B cell (primary cell): ENCODE results near the gene KCTD17. TPM values are rescaled to one million over a fixed set of nuclear protein-coding genes. Genes with fewer than 3 reads are reported as not detected.
A peak's percentile ranks its signal among the peaks of the same experiment; 100 is the strongest.

Experiments used
- ATAC-seq: fragments of 200-7000 bp; cut with Tn5 transposase; one replicate; pipeline ENCODE4 v1.10.0; 2021; ENCODE audit warnings: low read depth, mild to moderate bottlenecking, moderate number of reproducible peaks, moderate library complexity
- CTCF ChIA-PET: fragments of 350-600 bp; sonication (Branson Sonifier 250); formaldehyde crosslinking; loops from one replicate; lab custom pipeline; 2021; ENCODE audit warnings: antibody characterized with exemption, inconsistent platforms; lab: Charles Lee
- POLR2A ChIA-PET: fragments of 350-600 bp; sonication (Branson Sonifier 250); formaldehyde crosslinking; loops from one replicate; lab custom pipeline; 2021; ENCODE audit warnings: antibody characterized with exemption; lab: Charles Lee
- DNase-seq: peaks from one replicate; pipeline ENCODE4 v3.0.0; 2013
- H2AFZ ChIP-seq: 2 replicates; pipeline ENCODE4 v1.6.1; 2012; ENCODE audit warnings: mild to moderate bottlenecking, low read depth, low read length; ENCODE audit not compliant: insufficient read depth, poor library complexity, severe bottlenecking
- H3K27ac ChIP-seq, 2 donors: 1 replicate in 1 of 2; 2 replicates in 1 of 2; pipeline ENCODE4 v1.5.1; 2012 to 2013; ENCODE audit warnings: low read length in 2 of 2, mild to moderate bottlenecking in 2 of 2, moderate library complexity in 1 of 2
- H3K27me3 ChIP-seq, 4 experiments: fragments of 200-600 bp in 1 of 4; sonication (generic) in 1 of 4; replicated peaks in 1 of 4; 1 replicate in 2 of 4; 2 replicates in 2 of 4; pipeline versions ENCODE4 v1.6.1 to v1.7.0; 2013 to 2016; ENCODE audit warnings: low read length in 3 of 4, mild to moderate bottlenecking in 2 of 4, mixed read lengths in 1 of 4, moderate library complexity in 1 of 4; ENCODE audit not compliant: insufficient read depth in 4 of 4, control insufficient read depth in 3 of 4; ENCODE audit errors: control extremely low read depth in 1 of 4
- H3K36me3 ChIP-seq, 2 experiments: replicated peaks in 1 of 2; 1 replicate in 1 of 2; 2 replicates in 1 of 2; pipeline versions ENCODE4 v1.6.1 to v1.7.1; 2013; ENCODE audit warnings: low read length in 1 of 2; ENCODE audit not compliant: insufficient read depth in 2 of 2, control insufficient read depth in 1 of 2; ENCODE audit errors: control extremely low read depth in 1 of 2, extremely low read depth in 1 of 2
- H3K4me1 ChIP-seq, 2 donors: fragments of 200-600 bp in 1 of 2; sonication (generic) in 1 of 2; 1 replicate in 1 of 2; 2 replicates in 1 of 2; pipeline versions ENCODE4 v1.5.1 to v1.6.1; 2013 to 2017; ENCODE audit warnings: low read length in 2 of 2; ENCODE audit not compliant: control insufficient read depth in 2 of 2, insufficient read depth in 2 of 2
- H3K4me2 ChIP-seq: replicated peaks from 2 replicates; pipeline ENCODE3; 2012; ENCODE audit warnings: mild to moderate bottlenecking, low read depth, low read length; ENCODE audit not compliant: poor library complexity, severe bottlenecking
- H3K4me3 ChIP-seq, 5 experiments: fragments of 200-600 bp in 1 of 5; sonication (generic) in 1 of 5; 1 replicate in 3 of 5; 2 replicates in 2 of 5; pipeline versions ENCODE4 v1.5.1 to v1.7.0; 2011 to 2016; ENCODE audit warnings: low read length in 4 of 5, mild to moderate bottlenecking in 4 of 5, low read depth in 2 of 5, control low read depth in 1 of 5, moderate library complexity in 1 of 5; ENCODE audit not compliant: insufficient read depth in 1 of 5; ENCODE audit errors: control extremely low read depth in 1 of 5, extremely low read depth in 1 of 5
- H3K79me2 ChIP-seq: fragments of 200-600 bp; sonication (generic); one replicate; pipeline ENCODE4 v1.6.0; 2016; ENCODE audit warnings: low read length; ENCODE audit not compliant: control insufficient read depth, insufficient read depth
- H3K9ac ChIP-seq: fragments of 200-600 bp; sonication (generic); 2 replicates; pipeline ENCODE4 v1.6.1; 2017; ENCODE audit warnings: mild to moderate bottlenecking, low read length, moderate library complexity
- H3K9me3 ChIP-seq, 3 donors: one replicate each; pipeline versions ENCODE4 v1.6.1 to v1.7.1; 2013; ENCODE audit warnings: low read length in 2 of 3; ENCODE audit not compliant: control insufficient read depth in 2 of 3, insufficient read depth in 1 of 3; ENCODE audit errors: control extremely low read depth in 1 of 3
- H4K20me1 ChIP-seq: 2 replicates; pipeline ENCODE4 v1.6.0; 2012; ENCODE audit warnings: mild to moderate bottlenecking, low read length; ENCODE audit not compliant: insufficient read depth, control insufficient read depth, poor library complexity, severe bottlenecking
- H3K27ac Mint-ChIP-seq: one replicate; pipeline ENCODE4 v1.8.0; 2021; ENCODE audit warnings: mixed read lengths
- H3K27me3 Mint-ChIP-seq: one replicate; pipeline ENCODE4 v1.8.0; 2021; ENCODE audit warnings: mixed read lengths
- H3K4me1 Mint-ChIP-seq: one replicate; pipeline ENCODE4 v1.8.0; 2021; ENCODE audit warnings: mixed read lengths
- H3K4me3 Mint-ChIP-seq: one replicate; pipeline ENCODE4 v1.8.0; 2021; ENCODE audit warnings: mixed read lengths
- H3K9me3 Mint-ChIP-seq: one replicate; pipeline ENCODE4 v1.8.0; 2022; ENCODE audit warnings: mixed read lengths; ENCODE audit not compliant: insufficient read depth
- CTCF ChIP-seq: fragments of 200-600 bp; IDR thresholded peaks from one replicate; pipeline ENCODE4 v1.8.0; 2022; ENCODE audit warnings: antibody characterized with exemption, mild to moderate bottlenecking
- EZH2 ChIP-seq: IDR thresholded peaks from 2 replicates; pipeline ENCODE4 v1.6.1; 2012; ENCODE audit warnings: borderline replicate concordance, low read depth, mild to moderate bottlenecking, moderate library complexity, low read length; ENCODE audit not compliant: insufficient read depth, poor library complexity, severe bottlenecking
- WGBS: methylation state at CpG from one replicate; pipeline ENCODE4 v1.1.5; 2013; ENCODE audit warnings: missing lambda C conversion rate; ENCODE audit not compliant: insufficient coverage; 5-methylcytosine and 5-hydroxymethylcytosine counted together
- intact Hi-C: fragments of 100-400 bp; cut with micrococcal nuclease; formaldehyde crosslinking; loops from one replicate; pipeline ENCODE4 v1.10.0; 2022
- polyA plus RNA-seq: library from polyadenylated mRNA; depleted of rRNA; stranded (reverse); fragments of >200 nt; gene quantifications from 2 replicates; pipeline ENCODE4 v1.2.3, GENCODE V29; 2012
- total RNA-seq, 2 donors: library from RNA; stranded (reverse); fragments of 120-200 nt in 1 of 2; gene quantifications; 1 replicate in 1 of 2; 2 replicates in 1 of 2; pipeline versions ENCODE4 v1.2.3 to v1.2.4, GENCODE V29; 2013 to 2022

The KCTD17 gene
- total and polyA plus RNA-seq, 2 donors (not counting 1 experiment from before 2014, with no cell fraction given), result 29.0 to 41.3 TPM

DNA sequence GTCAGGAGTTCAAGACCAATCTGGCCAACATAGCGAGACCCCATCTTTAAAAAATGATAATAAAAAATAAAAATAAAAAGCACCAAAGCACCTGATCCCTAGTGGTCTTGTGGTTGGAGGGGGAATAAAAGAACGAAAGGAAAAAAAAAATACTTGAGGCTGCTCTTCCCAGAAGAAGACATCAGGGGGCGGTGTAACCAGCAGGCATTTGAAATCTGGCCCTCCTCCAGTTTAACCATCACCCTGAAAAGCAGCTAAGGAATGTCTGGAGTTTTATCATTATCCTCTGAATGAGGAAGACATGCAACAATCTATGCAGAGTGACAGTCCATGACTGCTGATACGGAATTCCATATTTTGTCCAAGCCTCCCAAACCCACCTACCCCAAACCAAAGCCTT lies 5.6 kb upstream of the KCTD17 start:
- H3K9me3 Mint-ChIP-seq, result no peaks in the 10 kb centered on the region
- no CpG with 5 or more reads among the region's 4 CpGs for WGBS
- TF ChIP-seq CTCF, result peak; percentile 41
- no peak for TF ChIP-seq EZH2
- Histone ChIP-seq H3K27ac (no peak overlapping the region), H3K4me1 (peaks cover 9 to 14% of the 10 kb centered on the region in 2 donors), H3K4me3 (no peak overlapping the region), H3K9ac (no peak overlapping the region), H3K9me3 (no peaks in the 10 kb centered on the region), H3K79me2 (no peaks in the 10 kb centered on the region), H3K27me3 (no peaks in the 10 kb centered on the region), H4K20me1 (no peaks in the 10 kb centered on the region), H3K36me3 (no peaks in the 10 kb centered on the region), H3K4me2 (peak overlapping the region; percentile 20), H2AFZ (no peak overlapping the region)
- no peak overlapping the region for H3K27ac Mint-ChIP-seq
- no peak for DNase-seq
- CTCF ChIA-PET, result interaction anchor here (0.5 to 2.0 kb wide), 3 partner anchors 266 to 497 kb away, joined by 3 to 7 read pairs (median 3); no protein-coding TSS in a partner anchor
- POLR2A ChIA-PET, result no interaction called here
- peaks cover 4% of the 10 kb centered on the region for H3K27me3 Mint-ChIP-seq
- intact Hi-C loops, result loop anchor here (10.0 kb wide), 1 partner anchor 191 kb away; no protein-coding TSS in a partner anchor
- no peak for ATAC-seq
- H3K4me3 Mint-ChIP-seq, result no peak overlapping the region
- H3K4me1 Mint-ChIP-seq, result peaks cover 15% of the 10 kb centered on the region

DNA sequence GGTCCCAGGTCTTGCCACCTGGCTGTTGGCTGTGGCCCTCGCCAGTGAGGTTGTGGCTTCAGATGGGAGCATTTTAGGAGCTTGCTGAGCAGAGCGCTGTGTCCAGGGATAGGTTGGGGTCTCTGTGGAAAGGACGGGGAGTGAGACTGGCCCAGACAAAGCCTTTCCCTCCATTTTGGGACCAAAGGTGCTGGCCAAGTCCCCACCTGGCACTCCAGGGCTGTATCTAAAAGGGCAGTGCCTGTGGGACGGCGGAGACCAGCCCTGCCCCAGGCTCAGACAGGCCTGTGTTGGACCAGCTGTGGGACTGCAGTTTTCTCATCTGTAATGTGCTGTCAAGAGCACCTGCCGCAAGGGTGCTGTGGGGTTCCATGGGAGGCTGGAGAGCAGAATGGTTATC lies 5.0 kb upstream of the KCTD17 start:
- H3K27me3 Mint-ChIP-seq, result peaks cover 2% of the 10 kb centered on the region
- H3K27ac Mint-ChIP-seq, result no peak overlapping the region
- no peaks in the 10 kb centered on the region for H3K9me3 ChIP-seq
- peaks cover 17% of the 10 kb centered on the region for H3K4me1 Mint-ChIP-seq
- ChIA-PET CTCF (interaction anchor here (0.5 kb wide), 1 partner anchor 497 kb away, joined by 3 read pairs; no protein-coding TSS in a partner anchor), POLR2A (no interaction called here)
- H2AFZ ChIP-seq, result no peak overlapping the region
- H3K4me3 Mint-ChIP-seq, result no peak overlapping the region
- TF ChIP-seq CTCF, result no peak
- TF ChIP-seq EZH2, result no peak
- intact Hi-C loops, result loop anchor here (10.0 kb wide), 1 partner anchor 192 kb away; no protein-coding TSS in a partner anchor
- no peaks in the 10 kb centered on the region for H3K9me3 Mint-ChIP-seq
- DNase-seq (no peak), ATAC-seq (no peak)
- no peaks in the 10 kb centered on the region for H3K36me3 ChIP-seq
- no peak overlapping the region for H3K9ac ChIP-seq
- peaks cover 9 to 17% of the 10 kb centered on the region in 2 donors for H3K4me1 ChIP-seq
- no peaks in the 10 kb centered on the region for H3K79me2 ChIP-seq
- 95% methylated on average over 6 of the region's 6 CpGs for whole genome bisulfite sequencing
- H3K27ac ChIP-seq, result no peak overlapping the region
- H3K4me2 ChIP-seq, result no peak overlapping the region
- no peaks in the 10 kb centered on the region for H3K27me3 ChIP-seq
- no peak overlapping the region for H3K4me3 ChIP-seq
- no peaks in the 10 kb centered on the region for H4K20me1 ChIP-seq
